Testis (tissue), 2 donors: ENCODE data around the gene LXN.

Experiments
- POLR2A ChIP-seq: fragments of 450-650 bp; IDR thresholded peaks from one replicate; pipeline ENCODE4 v1.6.1; 2017; ENCODE audit warnings: antibody characterized with exemption, mild to moderate bottlenecking, moderate library complexity
- TF ChIP-seq, protein P1 (sequence below), 3 experiments: fragments of 450-650 bp in 2 of 3; fragments of 200-600 bp in 1 of 3; sonication (generic) in 1 of 3; IDR thresholded peaks; one replicate each; pipeline ENCODE4 v1.5.1; 2016 to 2019; ENCODE audit warnings: antibody characterized with exemption in 3 of 3, mild to moderate bottlenecking in 2 of 3, moderate library complexity in 1 of 3

GRCh38 chr3:158710601-158711000, 38.2 kb upstream of the LXN start:
- TF ChIP-seq, protein P1, sequence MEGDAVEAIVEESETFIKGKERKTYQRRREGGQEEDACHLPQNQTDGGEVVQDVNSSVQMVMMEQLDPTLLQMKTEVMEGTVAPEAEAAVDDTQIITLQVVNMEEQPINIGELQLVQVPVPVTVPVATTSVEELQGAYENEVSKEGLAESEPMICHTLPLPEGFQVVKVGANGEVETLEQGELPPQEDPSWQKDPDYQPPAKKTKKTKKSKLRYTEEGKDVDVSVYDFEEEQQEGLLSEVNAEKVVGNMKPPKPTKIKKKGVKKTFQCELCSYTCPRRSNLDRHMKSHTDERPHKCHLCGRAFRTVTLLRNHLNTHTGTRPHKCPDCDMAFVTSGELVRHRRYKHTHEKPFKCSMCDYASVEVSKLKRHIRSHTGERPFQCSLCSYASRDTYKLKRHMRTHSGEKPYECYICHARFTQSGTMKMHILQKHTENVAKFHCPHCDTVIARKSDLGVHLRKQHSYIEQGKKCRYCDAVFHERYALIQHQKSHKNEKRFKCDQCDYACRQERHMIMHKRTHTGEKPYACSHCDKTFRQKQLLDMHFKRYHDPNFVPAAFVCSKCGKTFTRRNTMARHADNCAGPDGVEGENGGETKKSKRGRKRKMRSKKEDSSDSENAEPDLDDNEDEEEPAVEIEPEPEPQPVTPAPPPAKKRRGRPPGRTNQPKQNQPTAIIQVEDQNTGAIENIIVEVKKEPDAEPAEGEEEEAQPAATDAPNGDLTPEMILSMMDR (IDR thresholded peaks at IDR 0.05): no peak
- no peak for TF ChIP-seq POLR2A
